ENCODE results near the gene SERPINA1. TPM values are rescaled to one million over a fixed set of nuclear protein-coding genes. Genes with fewer than 3 reads are reported as not detected.

SERPINA1 gene
- total RNA-seq, 1 donor from 2014 or later: 2.5 TPM

GRCh38 chr14:94382716-94383596, 5.4 kb downstream of the SERPINA1 start:
- no peak for DNase-seq

GRCh38 chr14:94382099-94382715, 6.2 kb downstream of the SERPINA1 start:
- no peak for DNase-seq

GRCh38 chr14:94381149-94382030, 7.0 kb downstream of the SERPINA1 start:
- DNase-seq: no peak

- no peak for DNase-seq
Measured at GRCh38 chr14:94380225-94381148, 7.9 kb downstream of the SERPINA1 start.

GRCh38 chr14:94379291-94380224, 8.8 kb downstream of the SERPINA1 start:
- DNase-seq: no peak

- no peak for DNase-seq
Measured at GRCh38 chr14:94378527-94379290, 9.7 kb downstream of the SERPINA1 start.

- no peak for DNase-seq
Measured at GRCh38 chr14:94377866-94378470, 10.4 kb downstream of the SERPINA1 start.

GRCh38 chr14:94376976-94377865, 11.2 kb downstream of the SERPINA1 start:
- DNase-seq: no peak

- no peak for DNase-seq
Measured at GRCh38 chr14:94376108-94376975, 12.1 kb downstream of the SERPINA1 start.

- no peak for DNase-seq
Measured at GRCh38 chr14:94375552-94376107, 12.8 kb downstream of the SERPINA1 start.

GRCh38 chr14:94374749-94375260, 13.6 kb downstream of the SERPINA1 start:
- DNase-seq: no peak

- DNase-seq: no peak
Measured at GRCh38 chr14:94374116-94374515, 14.3 kb downstream of the SERPINA1 start.

- DNase-seq: no peak
Measured at GRCh38 chr14:94373708-94374107, 14.7 kb downstream of the SERPINA1 start.

- DNase-seq: no peak
Measured at GRCh38 chr14:94372021-94372605, 16.3 kb downstream of the SERPINA1 start.

GRCh38 chr14:94370524-94370910, 17.9 kb downstream of the SERPINA1 start:
- no peak for DNase-seq

Data from tongue (tissue), 2 donors.